Lung (tissue), 12 donors: ENCODE data around the gene TFF3. TPM values are rescaled to one million over a fixed set of nuclear protein-coding genes. Genes with fewer than 3 reads are reported as not detected.

Experiments used
- ATAC-seq: fragments of 200-7000 bp; cut with Tn5 transposase; one replicate; pipeline ENCODE4 v1.9.1; 2020; ENCODE audit warnings: moderate number of reproducible peaks; ENCODE audit not compliant: insufficient read depth, low FRiP score
- DNase-seq, 3 donors: peaks; one replicate each; pipeline ENCODE4 v3.0.0-alpha.2; 2013 to 2017
- H3K27ac ChIP-seq, 2 donors: one replicate each; pipeline ENCODE4 v1.5.1; 2013; ENCODE audit warnings: mild to moderate bottlenecking in 2 of 2, moderate library complexity in 2 of 2, control low read depth in 1 of 2, inconsistent platforms in 1 of 2, low read depth in 1 of 2, low read length in 1 of 2
- H3K27me3 ChIP-seq, 3 donors: one replicate each; pipeline ENCODE4 v1.5.1; 2013; ENCODE audit warnings: low read length in 2 of 3; ENCODE audit not compliant: control insufficient read depth in 3 of 3, insufficient read depth in 3 of 3
- H3K36me3 ChIP-seq, 4 donors: one replicate each; pipeline ENCODE4 v1.5.1; 2013; ENCODE audit warnings: low read length in 4 of 4, mild to moderate bottlenecking in 1 of 4, moderate library complexity in 1 of 4; ENCODE audit not compliant: control insufficient read depth in 4 of 4, insufficient read depth in 4 of 4
- H3K4me1 ChIP-seq, 5 donors: one replicate each; pipeline ENCODE4 v1.5.1; 2013; ENCODE audit warnings: low read length in 5 of 5, mild to moderate bottlenecking in 2 of 5, moderate library complexity in 1 of 5; ENCODE audit not compliant: control insufficient read depth in 5 of 5, insufficient read depth in 5 of 5
- H3K4me3 ChIP-seq: one replicate; pipeline ENCODE4 v1.5.1; 2013; ENCODE audit warnings: mild to moderate bottlenecking, control low read depth, moderate library complexity
- H3K9ac ChIP-seq, 2 donors: one replicate each; pipeline ENCODE4 v1.5.1; 2013; ENCODE audit warnings: low read length in 2 of 2, control low read depth in 1 of 2; ENCODE audit not compliant: insufficient read depth in 1 of 2
- H3K9me3 ChIP-seq, 4 donors: one replicate each; pipeline ENCODE4 v1.5.1; 2013; ENCODE audit warnings: low read length in 3 of 4, mild to moderate bottlenecking in 1 of 4, moderate library complexity in 1 of 4; ENCODE audit not compliant: control insufficient read depth in 4 of 4, insufficient read depth in 3 of 4
- WGBS, 2 donors: extraction: QIAGEN DNeasy Blood & Tissue Kit; methylation state at CpG; one replicate each; pipeline ENCODE4 v1.1.7; 2013; 5-methylcytosine and 5-hydroxymethylcytosine counted together
- polyA plus RNA-seq, 2 donors: library from polyadenylated mRNA; stranded (reverse); fragments of 200-250 nt; gene quantifications; one replicate each; pipeline ENCODE4 v1.2.1, GENCODE V29; 2013
- total RNA-seq, 2 donors: library from RNA; depleted of rRNA in 1 of 2; stranded (reverse); fragments of >200 nt in 1 of 2; gene quantifications; one replicate each; pipeline ENCODE4 v1.2.1, GENCODE V29; 2014 to 2021
- TF ChIP-seq, protein P1 (sequence below): IDR thresholded peaks from 2 replicates; pipeline ENCODE4 v1.5.1; 2012; ENCODE audit warnings: mild to moderate bottlenecking; ENCODE audit errors: control extremely low read depth, extremely low read depth
- donor health status: control.
- donor health status: control.
- donor health status: Bipolar disorder and iron deficiency.
- donor health status: healthy.
- donor health status: DM: yes; HTN: yes; CAD: no.

The TFF3 gene
- total and polyA plus RNA-seq, 4 donors, result 23.9 to 54.0 (median 34.3) TPM

GRCh38 chr21:42299324-42300044 is 15.7 kb downstream of the TFF3 start:
- 74% methylated on average over 20 of the region's 20 CpGs for WGBS, 2 donors
- Histone ChIP-seq H3K9ac (no peak overlapping the region), H3K4me1 (peaks cover 0 to 15% (median 7%) of the 10 kb centered on the region in 5 donors), H3K4me3 (no peak overlapping the region), H3K27ac (peak overlapping the region in 1 of 2 donors; percentile 42), H3K36me3 (peaks cover 0 to 15% (median 3%) of the 10 kb centered on the region in 4 donors), H3K9me3 (no peaks in the 10 kb centered on the region), H3K27me3 (peaks cover 0 to 4% (median 0%) of the 10 kb centered on the region in 3 donors)
- DNase-seq (no peak), ATAC-seq (no peak)
- TF ChIP-seq, protein P1, sequence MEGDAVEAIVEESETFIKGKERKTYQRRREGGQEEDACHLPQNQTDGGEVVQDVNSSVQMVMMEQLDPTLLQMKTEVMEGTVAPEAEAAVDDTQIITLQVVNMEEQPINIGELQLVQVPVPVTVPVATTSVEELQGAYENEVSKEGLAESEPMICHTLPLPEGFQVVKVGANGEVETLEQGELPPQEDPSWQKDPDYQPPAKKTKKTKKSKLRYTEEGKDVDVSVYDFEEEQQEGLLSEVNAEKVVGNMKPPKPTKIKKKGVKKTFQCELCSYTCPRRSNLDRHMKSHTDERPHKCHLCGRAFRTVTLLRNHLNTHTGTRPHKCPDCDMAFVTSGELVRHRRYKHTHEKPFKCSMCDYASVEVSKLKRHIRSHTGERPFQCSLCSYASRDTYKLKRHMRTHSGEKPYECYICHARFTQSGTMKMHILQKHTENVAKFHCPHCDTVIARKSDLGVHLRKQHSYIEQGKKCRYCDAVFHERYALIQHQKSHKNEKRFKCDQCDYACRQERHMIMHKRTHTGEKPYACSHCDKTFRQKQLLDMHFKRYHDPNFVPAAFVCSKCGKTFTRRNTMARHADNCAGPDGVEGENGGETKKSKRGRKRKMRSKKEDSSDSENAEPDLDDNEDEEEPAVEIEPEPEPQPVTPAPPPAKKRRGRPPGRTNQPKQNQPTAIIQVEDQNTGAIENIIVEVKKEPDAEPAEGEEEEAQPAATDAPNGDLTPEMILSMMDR, result no peak

DNA sequence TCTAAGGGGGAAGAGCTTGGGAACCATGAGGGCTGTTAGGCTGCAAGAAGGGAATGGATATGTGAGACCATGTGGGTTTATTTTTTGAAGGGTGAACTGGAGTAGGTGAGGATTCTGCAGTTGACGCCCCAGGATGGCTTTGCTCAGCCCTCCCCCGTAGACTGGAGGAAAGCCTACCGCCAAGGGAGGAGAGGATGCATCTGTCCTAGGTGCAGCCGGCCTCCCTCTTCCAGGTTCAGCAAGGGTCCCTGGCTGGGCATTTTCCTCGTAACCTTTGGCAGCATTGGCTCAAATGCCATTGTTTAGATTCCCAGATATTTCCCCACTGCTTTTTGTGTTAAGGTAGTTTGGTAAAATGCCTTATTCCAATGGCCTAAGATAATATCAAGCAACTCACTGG is 16.6 kb downstream of the TFF3 start:
- peaks cover 0 to under 1% (median 0%) of the 10 kb centered on the region in 4 donors for H3K9me3 ChIP-seq
- DNase-seq (no peak), ATAC-seq (no peak)
- peaks cover 0 to 23% (median 4%) of the 10 kb centered on the region in 4 donors for H3K36me3 ChIP-seq
- peaks cover 0 to 4% (median 0%) of the 10 kb centered on the region in 3 donors for H3K27me3 ChIP-seq
- H3K4me3 ChIP-seq, result no peak overlapping the region
- H3K9ac ChIP-seq, result no peak overlapping the region
- 84 to 93% methylated on average over 5 of the region's 5 CpGs for WGBS, 2 donors
- peaks cover 0 to 15% (median 7%) of the 10 kb centered on the region in 5 donors for H3K4me1 ChIP-seq
- TF ChIP-seq, protein P1, result no peak
- no peak overlapping the region for H3K27ac ChIP-seq

DNA sequence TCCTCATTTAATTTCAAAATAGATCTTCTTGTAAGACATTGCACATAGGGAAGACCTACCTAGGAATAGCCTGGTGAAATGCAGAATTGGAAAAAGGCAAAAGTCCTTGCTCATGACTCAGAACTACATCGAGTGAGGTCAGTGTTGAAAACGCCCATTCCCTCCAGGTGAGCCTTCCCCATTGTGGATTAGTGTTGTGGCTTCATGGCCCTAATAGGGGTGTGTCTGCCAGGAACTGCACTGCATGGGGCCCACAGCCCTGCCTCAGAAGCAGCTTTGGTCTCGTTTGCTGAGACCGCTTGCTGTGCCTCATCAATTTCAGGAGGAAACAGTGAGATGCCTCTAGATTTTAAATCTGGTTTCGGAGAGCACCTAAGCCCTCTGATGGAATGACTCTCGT is 17.0 kb downstream of the TFF3 start:
- 81 to 85% methylated on average over 6 of the region's 6 CpGs for WGBS, 2 donors
- Histone ChIP-seq H3K27me3 (peaks cover 0 to 4% (median 0%) of the 10 kb centered on the region in 3 donors), H3K36me3 (peaks cover 0 to 25% (median 6%) of the 10 kb centered on the region in 4 donors), H3K4me3 (no peak overlapping the region), H3K9ac (no peak overlapping the region), H3K27ac (no peak overlapping the region), H3K9me3 (peaks cover 0 to 4% (median 0%) of the 10 kb centered on the region in 4 donors), H3K4me1 (peaks cover 0 to 15% (median 7%) of the 10 kb centered on the region in 5 donors)
- TF ChIP-seq, protein P1, result no peak
- DNase-seq, result no peak
- ATAC-seq, result no peak
